ENCODE data around the gene BICDL2. TPM values are rescaled to one million over a fixed set of nuclear protein-coding genes. Genes with fewer than 3 reads are reported as not detected.
"Not testable (repeated sequence)": the region's sequence is repeated elsewhere in the genome, so short reads cannot be mapped to it uniquely, and the experiment has no call there.

BICDL2 gene
- polyA plus RNA-seq = 14.0 TPM
- long read RNA-seq, donor 1, partial matches to known transcripts = 0 of 2 reads
- long read RNA-seq, donor 1, other reads (novel, unspliced or antisense) = 0 of 2 reads
- long read RNA-seq, donor 2, partial matches to known transcripts = 0 of 2 reads
- long read RNA-seq, donor 2, other reads (novel, unspliced or antisense) = 0 of 2 reads
- long read RNA-seq, donor 3 = 0 reads
- long read RNA-seq, donor 4, partial matches to known transcripts = 0 of 1 reads
- long read RNA-seq, donor 4, other reads (novel, unspliced or antisense) = 0 of 1 reads
- long read RNA-seq, donor 5, partial matches to known transcripts = 0 of 1 reads
- long read RNA-seq, donor 5, other reads (novel, unspliced or antisense) = 0 of 1 reads
- long read RNA-seq, donor 6, partial matches to known transcripts = 0 of 3 reads
- long read RNA-seq, donor 6, other reads (novel, unspliced or antisense) = 0 of 3 reads
- long read RNA-seq, donor 7 = 0 reads
- long read RNA-seq, donor 8 = 0 reads
- long read RNA-seq, donor 9, partial matches to known transcripts = 0 of 1 reads
- long read RNA-seq, donor 9, other reads (novel, unspliced or antisense) = 0 of 1 reads
- long read RNA-seq, donor 10 = 0 reads
- long read RNA-seq, donor 11, partial matches to known transcripts = 0 of 3 reads
- long read RNA-seq, donor 11, other reads (novel, unspliced or antisense) = 0 of 3 reads

- peaks cover 20% of the 10 kb centered on the region for H3K4me1 ChIP-seq (ENCODE audit: control insufficient read depth, insufficient read depth, low read length)
- H3K4me3 ChIP-seq (ENCODE audit: low read length) = peak within 1 kb of the TSS; percentile 59
- no peaks in the 10 kb centered on the region for H3K9me3 ChIP-seq (ENCODE audit: control insufficient read depth, low read depth, low read length)
- DNase-seq = peak in 1 of 2 donors; percentile 73
- WGBS (ENCODE audit: insufficient coverage, low lambda C conversion rate) = no CpG with 5 or more reads among the region's 44 CpGs
- no peaks in the 10 kb centered on the region for H3K36me3 ChIP-seq (ENCODE audit: control insufficient read depth, insufficient read depth, low read length)
- peaks cover 47% of the 10 kb centered on the region for H3K27me3 ChIP-seq (ENCODE audit: control insufficient read depth, insufficient read depth, low read length)
- no peak within 1 kb of the TSS for H3K27ac ChIP-seq (ENCODE audit: low read length)
Measured at GRCh38 chr16:3036726-3037315, at the start of gene BICDL2. TSS of gene BICDL2 (minus strand) at chr16:3036944. CDS start at chr16:3035496, 1,448 bp downstream.

GRCh38 chr16:3085868-3086595, 49.3 kb upstream of the BICDL2 start:
- H3K4me3 ChIP-seq (ENCODE audit: low read length) = no peak overlapping the region
- peak overlapping the region; percentile 90 for H3K27ac ChIP-seq (ENCODE audit: low read length)
- WGBS (ENCODE audit: insufficient coverage, low lambda C conversion rate) = 100% methylated on average over 3 of the region's 17 CpGs
- H3K36me3 ChIP-seq (ENCODE audit: control insufficient read depth, insufficient read depth, low read length) = no peaks in the 10 kb centered on the region
- DNase-seq = no peak
- no peaks in the 10 kb centered on the region for H3K27me3 ChIP-seq (ENCODE audit: control insufficient read depth, insufficient read depth, low read length)
- peaks cover 11% of the 10 kb centered on the region for H3K9me3 ChIP-seq (ENCODE audit: control insufficient read depth, low read depth, low read length)
- peaks cover 42% of the 10 kb centered on the region for H3K4me1 ChIP-seq (ENCODE audit: control insufficient read depth, insufficient read depth, low read length)

- no peaks in the 10 kb centered on the region for H3K36me3 ChIP-seq (ENCODE audit: control insufficient read depth, insufficient read depth, low read length)
- peak overlapping the region; percentile 90 for H3K27ac ChIP-seq (ENCODE audit: low read length)
- DNase-seq = no peak
- no peaks in the 10 kb centered on the region for H3K27me3 ChIP-seq (ENCODE audit: control insufficient read depth, insufficient read depth, low read length)
- H3K9me3 ChIP-seq (ENCODE audit: control insufficient read depth, low read depth, low read length) = peaks cover 8% of the 10 kb centered on the region
- peaks cover 42% of the 10 kb centered on the region for H3K4me1 ChIP-seq (ENCODE audit: control insufficient read depth, insufficient read depth, low read length)
- H3K4me3 ChIP-seq (ENCODE audit: low read length) = no peak overlapping the region
- no CpG with 5 or more reads among the region's 7 CpGs for WGBS (ENCODE audit: insufficient coverage, low lambda C conversion rate)
Measured at GRCh38 chr16:3084969-3085670, 48.4 kb upstream of the BICDL2 start.

GRCh38 chr16:3084491-3084890, 47.7 kb upstream of the BICDL2 start:
- Histone ChIP-seq H3K4me3 (ENCODE audit: low read length) (no peak overlapping the region), H3K36me3 (ENCODE audit: control insufficient read depth, insufficient read depth, low read length) (no peaks in the 10 kb centered on the region), H3K27me3 (ENCODE audit: control insufficient read depth, insufficient read depth, low read length) (no peaks in the 10 kb centered on the region), H3K9me3 (ENCODE audit: control insufficient read depth, low read depth, low read length) (peaks cover 6% of the 10 kb centered on the region), H3K27ac (ENCODE audit: low read length) (peak overlapping the region; percentile 90), H3K4me1 (ENCODE audit: control insufficient read depth, insufficient read depth, low read length) (peaks cover 42% of the 10 kb centered on the region)
- DNase-seq = peak in 1 of 2 donors; percentile 75
- WGBS (ENCODE audit: insufficient coverage, low lambda C conversion rate) = no CpG with 5 or more reads among the region's 1 CpG

GRCh38 chr16:3083408-3083807, 46.7 kb upstream of the BICDL2 start:
- not testable (repeated sequence) for H3K4me3 ChIP-seq (ENCODE audit: low read length); H3K36me3 ChIP-seq (ENCODE audit: control insufficient read depth, insufficient read depth, low read length); H3K9me3 ChIP-seq (ENCODE audit: control insufficient read depth, low read depth, low read length); DNase-seq; H3K27me3 ChIP-seq (ENCODE audit: control insufficient read depth, insufficient read depth, low read length)
- WGBS (ENCODE audit: insufficient coverage, low lambda C conversion rate) = no CpG with 5 or more reads among the region's 8 CpGs
- H3K27ac ChIP-seq (ENCODE audit: low read length) = peak overlapping the region; percentile 61
- H3K4me1 ChIP-seq (ENCODE audit: control insufficient read depth, insufficient read depth, low read length) = peaks cover 42% of the 10 kb centered on the region

GRCh38 chr16:3081957-3082356, 45.2 kb upstream of the BICDL2 start:
- H3K4me3 ChIP-seq (ENCODE audit: low read length); H3K36me3 ChIP-seq (ENCODE audit: control insufficient read depth, insufficient read depth, low read length); H3K9me3 ChIP-seq (ENCODE audit: control insufficient read depth, low read depth, low read length); H3K27ac ChIP-seq (ENCODE audit: low read length); H3K27me3 ChIP-seq (ENCODE audit: control insufficient read depth, insufficient read depth, low read length); DNase-seq: not testable (repeated sequence)
- H3K4me1 ChIP-seq (ENCODE audit: control insufficient read depth, insufficient read depth, low read length) = peaks cover 30% of the 10 kb centered on the region
- no CpG with 5 or more reads among the region's 13 CpGs for WGBS (ENCODE audit: insufficient coverage, low lambda C conversion rate)

DNA sequence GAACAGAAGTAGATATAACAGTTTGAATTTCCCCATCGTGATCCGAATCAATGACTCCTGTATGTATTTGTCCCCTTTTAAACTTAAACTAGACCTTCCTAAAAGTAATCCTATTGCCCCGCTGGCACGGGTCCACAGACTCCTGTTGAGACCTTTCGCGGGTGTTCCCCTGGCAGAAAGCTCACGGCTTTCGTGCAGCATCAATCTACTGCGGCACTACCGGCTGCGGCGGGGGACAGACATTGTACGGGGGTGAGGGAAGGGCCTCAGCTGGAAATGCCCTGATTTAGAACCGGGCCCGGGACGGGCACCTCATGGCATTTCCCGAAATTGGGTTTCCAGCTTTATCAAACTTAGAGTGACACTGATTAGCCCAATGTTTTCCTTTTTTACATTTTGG, 43.3 kb upstream of the BICDL2 start:
- DNase-seq = no peak
- Histone ChIP-seq H3K36me3 (ENCODE audit: control insufficient read depth, insufficient read depth, low read length) (no peaks in the 10 kb centered on the region), H3K27ac (ENCODE audit: low read length) (no peak overlapping the region), H3K9me3 (ENCODE audit: control insufficient read depth, low read depth, low read length) (peaks cover 2% of the 10 kb centered on the region), H3K27me3 (ENCODE audit: control insufficient read depth, insufficient read depth, low read length) (no peaks in the 10 kb centered on the region), H3K4me3 (ENCODE audit: low read length) (no peak overlapping the region), H3K4me1 (ENCODE audit: control insufficient read depth, insufficient read depth, low read length) (peaks cover 11% of the 10 kb centered on the region)
- WGBS (ENCODE audit: insufficient coverage, low lambda C conversion rate) = no CpG with 5 or more reads among the region's 17 CpGs

GRCh38 chr16:3076577-3076976, 39.8 kb upstream of the BICDL2 start:
- Histone ChIP-seq H3K4me3 (ENCODE audit: low read length) (no peak overlapping the region), H3K9me3 (ENCODE audit: control insufficient read depth, low read depth, low read length) (no peaks in the 10 kb centered on the region), H3K27me3 (ENCODE audit: control insufficient read depth, insufficient read depth, low read length) (no peaks in the 10 kb centered on the region), H3K36me3 (ENCODE audit: control insufficient read depth, insufficient read depth, low read length) (no peaks in the 10 kb centered on the region), H3K27ac (ENCODE audit: low read length) (no peak overlapping the region), H3K4me1 (ENCODE audit: control insufficient read depth, insufficient read depth, low read length) (no peaks in the 10 kb centered on the region)
- DNase-seq = no peak
- WGBS (ENCODE audit: insufficient coverage, low lambda C conversion rate) = no CpG with 5 or more reads among the region's 6 CpGs

DNA sequence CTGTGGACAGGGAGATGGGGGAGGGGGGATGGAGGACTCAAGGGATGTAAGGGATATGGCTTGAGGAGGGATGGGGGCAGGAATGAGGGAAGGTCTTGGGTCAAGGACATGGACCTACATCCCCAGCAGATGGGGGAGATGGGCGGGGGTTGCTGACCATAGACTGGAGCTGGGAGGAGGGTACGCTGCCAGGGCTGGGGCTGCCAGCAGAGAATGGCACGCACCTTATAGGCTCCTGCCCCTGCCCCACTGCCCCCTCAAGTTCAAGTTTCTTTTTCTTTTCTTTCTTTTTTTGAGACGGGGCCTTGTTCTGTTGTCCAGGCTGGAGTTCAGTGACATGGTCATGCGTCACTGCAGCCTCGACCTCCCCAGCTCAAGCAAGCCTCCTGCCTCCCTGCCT, 39.2 kb upstream of the BICDL2 start:
- not testable (repeated sequence) for H3K4me1 ChIP-seq (ENCODE audit: control insufficient read depth, insufficient read depth, low read length); H3K36me3 ChIP-seq (ENCODE audit: control insufficient read depth, insufficient read depth, low read length); H3K27me3 ChIP-seq (ENCODE audit: control insufficient read depth, insufficient read depth, low read length); H3K4me3 ChIP-seq (ENCODE audit: low read length); H3K27ac ChIP-seq (ENCODE audit: low read length); H3K9me3 ChIP-seq (ENCODE audit: control insufficient read depth, low read depth, low read length); DNase-seq
- 100% methylated on average over 1 of the region's 6 CpGs for WGBS (ENCODE audit: insufficient coverage, low lambda C conversion rate)
